MCF 10A (cell line): ENCODE results near the gene THOC7. TPM values are rescaled to one million over a fixed set of nuclear protein-coding genes. Genes with fewer than 3 reads are reported as not detected.

Experiments used
- BruUV-seq: library from RNA; stranded (reverse); fragments of 400-500 nt; replicated peaks from 2 replicates; lab custom pipeline; 2021; lab: Mats Ljungman, UMichigan
- CTCF ChIA-PET: fragments of 300-600 bp; sonication (Branson Sonifier 250); formaldehyde crosslinking; extraction: SDS; loops from one replicate; lab custom pipeline; 2021; ENCODE audit warnings: antibody characterized with exemption, inconsistent platforms; lab: Yijun Ruan, JAX
- POLR2A ChIA-PET: fragments of 300-600, 350-650 bp; sonication (Branson Sonifier 250); formaldehyde crosslinking; extraction: SDS; loops from one replicate; lab custom pipeline; 2020; ENCODE audit warnings: antibody characterized with exemption, inconsistent platforms; lab: Yijun Ruan, JAX
- DNase-seq: peaks from one replicate; pipeline ENCODE4 v3.0.0-alpha.2; 2018; ENCODE audit not compliant: unreplicated experiment
- H3K27ac Mint-ChIP-seq: one replicate; pipeline ENCODE4 v1.8.0; 2022; ENCODE audit warnings: mild to moderate bottlenecking, low read depth, mixed read lengths; ENCODE audit not compliant: unreplicated experiment
- H3K27me3 Mint-ChIP-seq: one replicate; pipeline ENCODE4 v1.8.0; 2022; ENCODE audit warnings: mixed read lengths; ENCODE audit not compliant: insufficient read depth, unreplicated experiment
- H3K36me3 Mint-ChIP-seq: one replicate; pipeline ENCODE4 v1.8.0; 2022; ENCODE audit warnings: mild to moderate bottlenecking, moderate library complexity, mixed read lengths; ENCODE audit not compliant: insufficient read depth, unreplicated experiment
- H3K4me1 Mint-ChIP-seq: one replicate; pipeline ENCODE4 v1.8.0; 2022; ENCODE audit warnings: mixed read lengths; ENCODE audit not compliant: insufficient read depth, unreplicated experiment
- H3K4me3 Mint-ChIP-seq: one replicate; pipeline ENCODE4 v1.8.0; 2022; ENCODE audit warnings: mild to moderate bottlenecking, moderate library complexity, mixed read lengths; ENCODE audit not compliant: unreplicated experiment
- H3K9me3 Mint-ChIP-seq: one replicate; pipeline ENCODE4 v1.8.0; 2022; ENCODE audit warnings: mixed read lengths; ENCODE audit not compliant: unreplicated experiment
- CTCF ChIP-seq: fragments of 200-600 bp; IDR thresholded peaks from one replicate; pipeline ENCODE4 v1.8.0; 2022; ENCODE audit warnings: antibody characterized with exemption, mild to moderate bottlenecking; ENCODE audit not compliant: unreplicated experiment
- intact Hi-C: fragments of 100-400 bp; cut with micrococcal nuclease; formaldehyde crosslinking; loops from 2 replicates; pipeline ENCODE4 v1.14.1; 2022
- total RNA-seq: library from RNA; stranded (reverse); gene quantifications from 2 replicates; pipeline ENCODE4 v1.2.3, GENCODE V29; 2022

The THOC7 gene
- total RNA-seq, 1 experiment from 2014 or later = 117 TPM

- Mint-ChIP-seq H3K9me3 (no peaks in the 10 kb centered on the region), H3K4me1 (peaks cover 6% of the 10 kb centered on the region), H3K27ac (no peak overlapping the region), H3K27me3 (no peaks in the 10 kb centered on the region), H3K4me3 (no peak overlapping the region), H3K36me3 (peaks cover 17% of the 10 kb centered on the region)
- ChIA-PET CTCF (interaction anchor here (0.6 to 1.0 kb wide), 4 partner anchors 8 to 1335 kb away, joined by 3 to 4 read pairs (median 3); no protein-coding TSS in a partner anchor), POLR2A (no interaction called here)
- DNase-seq = no peak
- BruUV-seq = no TSS peak
- no peak for TF ChIP-seq CTCF
- intact Hi-C loops = no loop called here
Measured at GRCh38 chr3:63892773-63893352, 29.3 kb upstream of the THOC7 start.

GRCh38 chr3:63891518-63891917, 27.9 kb upstream of the THOC7 start:
- DNase-seq = no peak
- no TSS peak for BruUV-seq
- Mint-ChIP-seq H3K4me3 (no peak overlapping the region), H3K36me3 (peaks cover 17% of the 10 kb centered on the region), H3K27ac (no peak overlapping the region), H3K9me3 (no peaks in the 10 kb centered on the region), H3K4me1 (peaks cover 6% of the 10 kb centered on the region), H3K27me3 (no peaks in the 10 kb centered on the region)
- TF ChIP-seq CTCF = no peak
- intact Hi-C loops = no loop called here
- ChIA-PET POLR2A (no interaction called here), CTCF (interaction anchor here (0.6 kb wide), 1 partner anchor 570 kb away, joined by 3 read pairs; no protein-coding TSS in a partner anchor)

- BruUV-seq = no TSS peak
- Mint-ChIP-seq H3K4me1 (peaks cover 6% of the 10 kb centered on the region), H3K4me3 (no peak overlapping the region), H3K27me3 (no peaks in the 10 kb centered on the region), H3K9me3 (no peaks in the 10 kb centered on the region), H3K36me3 (peaks cover 11% of the 10 kb centered on the region), H3K27ac (no peak overlapping the region)
- DNase-seq = no peak
- ChIA-PET POLR2A (no interaction called here), CTCF (interaction anchor here (1.5 kb wide), 1 partner anchor 13 kb away, joined by 4 read pairs; no protein-coding TSS in a partner anchor)
- intact Hi-C loops = no loop called here
- no peak for TF ChIP-seq CTCF
Measured at GRCh38 chr3:63886858-63887257, 23.3 kb upstream of the THOC7 start.

- no peak for TF ChIP-seq CTCF
- intact Hi-C loops = no loop called here
- Mint-ChIP-seq H3K27me3 (no peaks in the 10 kb centered on the region), H3K9me3 (no peaks in the 10 kb centered on the region), H3K4me1 (peaks cover 12% of the 10 kb centered on the region), H3K36me3 (no peaks in the 10 kb centered on the region), H3K4me3 (no peak overlapping the region), H3K27ac (no peak overlapping the region)
- BruUV-seq = no TSS peak
- POLR2A ChIA-PET = no interaction called here
- DNase-seq = no peak
- CTCF ChIA-PET = no interaction called here
Measured at GRCh38 chr3:63880653-63881052, 17.0 kb upstream of the THOC7 start.
